DMS 273 (cell line): Measurements from ENCODE around the gene LTBP4.
"Not testable (repeated sequence)": the region's sequence is repeated elsewhere in the genome, so short reads cannot be mapped to it uniquely, and the experiment has no call there.

Experiments used
- DNase-seq: peaks from one replicate; lab custom pipeline; 2025; ENCODE audit not compliant: unreplicated experiment; lab: John Stamatoyannopoulos, UW

Gene LTBP4, protein sequence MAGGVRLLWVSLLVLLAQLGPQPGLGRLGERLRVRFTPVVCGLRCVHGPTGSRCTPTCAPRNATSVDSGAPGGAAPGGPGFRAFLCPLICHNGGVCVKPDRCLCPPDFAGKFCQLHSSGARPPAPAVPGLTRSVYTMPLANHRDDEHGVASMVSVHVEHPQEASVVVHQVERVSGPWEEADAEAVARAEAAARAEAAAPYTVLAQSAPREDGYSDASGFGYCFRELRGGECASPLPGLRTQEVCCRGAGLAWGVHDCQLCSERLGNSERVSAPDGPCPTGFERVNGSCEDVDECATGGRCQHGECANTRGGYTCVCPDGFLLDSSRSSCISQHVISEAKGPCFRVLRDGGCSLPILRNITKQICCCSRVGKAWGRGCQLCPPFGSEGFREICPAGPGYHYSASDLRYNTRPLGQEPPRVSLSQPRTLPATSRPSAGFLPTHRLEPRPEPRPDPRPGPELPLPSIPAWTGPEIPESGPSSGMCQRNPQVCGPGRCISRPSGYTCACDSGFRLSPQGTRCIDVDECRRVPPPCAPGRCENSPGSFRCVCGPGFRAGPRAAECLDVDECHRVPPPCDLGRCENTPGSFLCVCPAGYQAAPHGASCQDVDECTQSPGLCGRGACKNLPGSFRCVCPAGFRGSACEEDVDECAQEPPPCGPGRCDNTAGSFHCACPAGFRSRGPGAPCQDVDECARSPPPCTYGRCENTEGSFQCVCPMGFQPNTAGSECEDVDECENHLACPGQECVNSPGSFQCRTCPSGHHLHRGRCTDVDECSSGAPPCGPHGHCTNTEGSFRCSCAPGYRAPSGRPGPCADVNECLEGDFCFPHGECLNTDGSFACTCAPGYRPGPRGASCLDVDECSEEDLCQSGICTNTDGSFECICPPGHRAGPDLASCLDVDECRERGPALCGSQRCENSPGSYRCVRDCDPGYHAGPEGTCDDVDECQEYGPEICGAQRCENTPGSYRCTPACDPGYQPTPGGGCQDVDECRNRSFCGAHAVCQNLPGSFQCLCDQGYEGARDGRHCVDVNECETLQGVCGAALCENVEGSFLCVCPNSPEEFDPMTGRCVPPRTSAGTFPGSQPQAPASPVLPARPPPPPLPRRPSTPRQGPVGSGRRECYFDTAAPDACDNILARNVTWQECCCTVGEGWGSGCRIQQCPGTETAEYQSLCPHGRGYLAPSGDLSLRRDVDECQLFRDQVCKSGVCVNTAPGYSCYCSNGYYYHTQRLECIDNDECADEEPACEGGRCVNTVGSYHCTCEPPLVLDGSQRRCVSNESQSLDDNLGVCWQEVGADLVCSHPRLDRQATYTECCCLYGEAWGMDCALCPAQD (N-terminal part only)

GRCh38 chr19:40601134-40601974, at the start of gene LTBP4:
Gene LTBP4, plus strand, starts transcription at chr19:40601369. Its CDS starts 19 bp downstream, at chr19:40601388.
- DNase-seq, result peak; percentile 87

- no peak for DNase-seq
Observed at GRCh38 chr19:40552848-40553247, 48.3 kb upstream of the LTBP4 start.

- no peak for DNase-seq
Observed at GRCh38 chr19:40553885-40554857, 47.0 kb upstream of the LTBP4 start.

DNA sequence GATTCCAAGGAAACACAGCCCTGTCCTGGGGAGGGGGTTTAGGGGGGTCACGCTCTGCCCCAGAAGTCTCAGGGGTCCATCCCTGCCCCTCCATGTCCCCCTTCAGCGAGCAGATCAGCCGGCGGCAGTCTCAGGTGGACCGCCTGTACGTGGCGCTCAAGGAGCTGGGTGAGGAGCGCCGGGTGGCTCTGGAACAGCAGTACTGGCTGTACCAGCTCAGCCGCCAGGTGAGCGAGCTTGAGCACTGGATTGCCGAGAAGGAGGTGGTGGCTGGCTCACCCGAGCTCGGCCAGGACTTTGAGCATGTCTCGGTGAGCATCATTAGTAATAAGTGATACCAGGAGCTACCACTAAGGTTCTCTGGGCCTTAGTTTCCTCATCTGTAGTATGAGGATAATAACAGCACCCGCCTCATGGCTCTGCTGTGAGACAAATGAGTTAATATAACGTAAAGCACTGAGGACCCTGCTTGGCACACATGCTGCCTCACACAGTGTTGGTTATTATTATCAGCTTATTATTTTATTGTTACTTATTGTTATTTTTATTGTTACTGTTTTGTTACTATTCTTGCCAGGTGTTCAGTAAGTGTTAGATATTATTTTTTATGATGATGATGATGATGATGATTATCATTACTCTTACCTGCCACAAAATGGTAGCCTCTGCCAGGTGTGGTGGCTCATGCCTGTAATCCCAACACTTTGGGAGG, 45.0 kb upstream of the LTBP4 start:
- DNase-seq, result no peak

- DNase-seq, result no peak
Observed at GRCh38 chr19:40556953-40557530, 44.1 kb upstream of the LTBP4 start.

DNA sequence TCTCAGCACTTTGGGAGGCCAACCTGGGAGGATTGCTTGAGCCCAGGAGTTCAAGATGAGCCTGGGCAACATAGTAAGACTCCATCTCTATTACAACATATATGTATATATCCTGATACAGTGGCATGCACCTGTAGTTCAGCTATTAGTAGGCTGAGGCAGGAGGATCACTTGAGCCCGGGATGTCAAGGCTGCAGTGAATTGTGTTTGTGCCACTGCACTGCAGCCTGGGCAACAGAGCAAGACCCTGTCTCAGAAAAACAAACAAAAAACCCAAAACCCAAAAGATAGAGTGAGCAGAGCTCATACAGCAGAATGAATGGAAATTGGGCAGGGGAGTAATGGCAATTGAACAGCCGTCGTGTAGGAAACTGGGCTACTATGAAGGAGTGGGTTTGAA, 41.8 kb upstream of the LTBP4 start:
- DNase-seq, result no peak

- DNase-seq, result peak; percentile 91
Observed at GRCh38 chr19:40560092-40560507, 41.1 kb upstream of the LTBP4 start.

GRCh38 chr19:40561947-40562346, 39.2 kb upstream of the LTBP4 start:
- DNase-seq, result peak; percentile 51

DNA sequence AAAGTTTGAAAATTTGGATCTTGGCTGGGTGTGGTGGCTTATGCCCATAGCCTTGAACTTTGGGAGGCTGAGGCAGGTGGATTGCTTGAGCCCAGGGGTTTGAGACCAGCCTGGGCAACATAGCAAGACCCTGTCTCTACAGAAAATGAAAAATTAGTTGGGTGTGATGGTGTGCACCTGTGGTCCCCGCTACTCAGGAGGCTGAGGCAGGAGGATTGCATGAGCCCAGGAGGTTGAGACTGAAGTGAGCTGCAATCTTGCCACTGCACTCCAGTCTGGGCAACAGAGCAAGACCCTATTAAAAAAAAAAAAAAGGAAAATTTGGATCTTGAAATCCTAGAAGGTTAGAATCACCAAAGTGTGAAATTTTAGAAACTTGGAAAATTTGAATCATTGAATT, 36.6 kb upstream of the LTBP4 start:
- DNase-seq, result not testable (repeated sequence)

DNA sequence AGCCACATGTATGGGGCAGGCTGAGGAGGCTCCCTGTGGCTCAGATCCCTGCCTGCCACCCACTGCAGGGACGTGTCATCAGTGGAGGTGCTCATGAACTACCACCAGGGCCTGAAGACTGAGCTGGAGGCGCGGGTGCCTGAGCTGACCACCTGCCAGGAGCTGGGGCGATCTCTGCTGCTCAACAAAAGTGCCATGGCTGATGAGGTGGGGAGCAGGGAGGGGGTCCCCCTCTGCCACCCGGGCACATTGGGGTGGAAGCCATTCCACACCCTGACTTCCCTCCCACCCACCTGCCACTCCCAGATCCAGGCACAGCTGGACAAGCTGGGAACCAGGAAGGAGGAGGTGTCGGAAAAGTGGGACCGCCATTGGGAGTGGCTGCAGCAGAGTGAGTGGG, 35.8 kb upstream of the LTBP4 start:
- no peak for DNase-seq

GRCh38 chr19:40565910-40566495, 35.2 kb upstream of the LTBP4 start:
- DNase-seq, result peak; percentile 61

DNA sequence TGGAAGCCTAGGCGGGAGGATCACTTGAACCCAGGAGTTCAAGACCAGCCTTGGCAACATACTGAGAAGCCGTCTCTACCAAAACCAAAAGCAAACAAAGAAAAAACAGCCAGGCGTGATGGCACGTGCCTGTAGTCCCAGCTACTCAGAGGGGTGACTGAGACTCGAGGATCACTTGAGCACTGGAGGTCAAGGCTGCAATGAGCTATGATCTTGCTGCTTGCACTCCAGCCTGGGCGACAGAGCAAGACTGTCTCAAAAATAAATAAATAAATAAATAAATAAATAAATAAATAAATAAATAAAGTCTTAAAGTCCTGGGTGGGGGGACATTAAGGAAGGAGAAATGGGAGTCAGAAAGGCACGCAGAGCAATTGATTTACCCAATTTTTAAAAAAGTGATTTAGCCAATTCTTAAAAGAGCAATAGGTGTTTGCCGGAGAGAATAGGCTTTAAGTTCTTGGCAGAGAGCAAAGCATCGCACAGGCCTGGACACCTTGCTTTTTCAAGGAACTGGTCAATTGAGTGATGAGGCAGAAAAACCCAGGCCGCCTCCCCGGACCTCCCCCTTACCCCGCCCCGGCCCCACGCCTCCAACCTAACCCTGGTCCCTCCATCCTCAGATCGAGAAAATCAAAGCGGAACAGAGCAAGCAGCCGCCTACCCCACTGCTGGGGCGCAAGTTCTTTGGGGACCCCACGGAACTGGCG, 34.0 kb upstream of the LTBP4 start:
- no peak for DNase-seq

GRCh38 chr19:40567750-40568494, 33.2 kb upstream of the LTBP4 start:
- no peak for DNase-seq

GRCh38 chr19:40570313-40571004, 30.7 kb upstream of the LTBP4 start:
- peak; percentile 100 for DNase-seq

DNA sequence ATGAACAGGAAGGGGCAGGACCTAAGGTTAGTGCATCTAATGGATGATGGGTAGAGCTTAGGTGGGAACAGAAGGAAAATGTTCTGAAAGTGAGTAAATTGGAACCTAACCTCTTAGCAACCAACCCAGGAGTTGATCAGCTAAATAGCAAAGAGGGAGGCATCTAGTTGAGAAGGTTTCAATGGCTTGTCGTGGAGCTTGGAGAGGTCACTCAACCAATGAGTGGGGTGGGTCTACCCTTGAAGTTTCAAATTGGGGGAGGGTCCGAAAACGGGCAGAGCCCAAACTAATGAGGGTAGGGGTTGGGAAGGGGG, 30.2 kb upstream of the LTBP4 start:
- DNase-seq, result no peak
